DND-41 (cell line): Measurements from ENCODE around the gene THUMPD2.

Experiments used
- ATAC-seq: fragments of 200-7000 bp; cut with Tn5 transposase; 3 replicates; pipeline ENCODE4 v1.9.1; 2021; ENCODE audit warnings: low read depth; ENCODE audit not compliant: insufficient read depth
- DNase-seq: peaks from one replicate; pipeline ENCODE4 v3.0.0-alpha.2; 2020
- H2AFZ ChIP-seq: 2 replicates; pipeline ENCODE4 v1.6.0; 2012; ENCODE audit warnings: low read depth, low read length
- H3K27ac ChIP-seq: 2 replicates; pipeline ENCODE4 v1.5.1; 2012; ENCODE audit warnings: low read length, inconsistent platforms
- H3K27me3 ChIP-seq: fragments of 200-600 bp; sonication (generic); 2 replicates; pipeline ENCODE4 v1.6.0; 2012; ENCODE audit warnings: low read length, mild to moderate bottlenecking, inconsistent platforms; ENCODE audit not compliant: insufficient read depth, poor library complexity
- H3K36me3 ChIP-seq: 2 replicates; pipeline ENCODE4 v1.5.1; 2012; ENCODE audit warnings: low read length, inconsistent platforms; ENCODE audit not compliant: insufficient read depth
- H3K4me1 ChIP-seq: 2 replicates; pipeline ENCODE4 v1.5.1; 2012; ENCODE audit warnings: mild to moderate bottlenecking, low read length; ENCODE audit not compliant: insufficient read depth
- H3K4me2 ChIP-seq: 2 replicates; pipeline ENCODE4 v1.6.0; 2012; ENCODE audit warnings: mild to moderate bottlenecking, moderate library complexity, low read length, inconsistent platforms; ENCODE audit not compliant: insufficient read depth
- H3K4me3 ChIP-seq, 2 experiments: fragments of 200-600 bp in 1 of 2; shearing (Covaris generic) in 1 of 2; 2 replicates each; pipeline ENCODE4 v1.5.1; 2012 to 2016; ENCODE audit warnings: inconsistent platforms in 2 of 2, low read length in 2 of 2, mild to moderate bottlenecking in 2 of 2, low read depth in 1 of 2, moderate library complexity in 1 of 2
- H3K79me2 ChIP-seq: 2 replicates; pipeline ENCODE4 v1.6.0; 2012; ENCODE audit warnings: low read length, inconsistent platforms; ENCODE audit not compliant: insufficient read depth
- H3K9ac ChIP-seq: 2 replicates; pipeline ENCODE4 v1.6.0; 2012; ENCODE audit warnings: low read depth, mild to moderate bottlenecking, inconsistent platforms, low read length, moderate library complexity
- H3K9me3 ChIP-seq: 2 replicates; pipeline ENCODE4 v1.5.1; 2012; ENCODE audit warnings: low read length, moderate library complexity, mild to moderate bottlenecking, inconsistent platforms; ENCODE audit not compliant: insufficient read depth, severe bottlenecking
- H4K20me1 ChIP-seq: 2 replicates; pipeline ENCODE4 v1.6.0; 2012; ENCODE audit warnings: low read length; ENCODE audit not compliant: insufficient read depth
- EZH2 ChIP-seq: IDR thresholded peaks from 3 replicates; pipeline ENCODE4 v1.6.1; 2012; ENCODE audit warnings: borderline replicate concordance, low read depth, mild to moderate bottlenecking, moderate library complexity, low read length, inconsistent platforms; ENCODE audit not compliant: severe bottlenecking
- TF ChIP-seq, protein P1 (sequence below): IDR thresholded peaks from 2 replicates; pipeline ENCODE4 v1.5.1; 2012; ENCODE audit warnings: borderline replicate concordance, low read length, moderate library complexity, mild to moderate bottlenecking; ENCODE audit not compliant: poor library complexity, severe bottlenecking; ENCODE audit errors: extremely low read depth

THUMPD2 gene

DNA sequence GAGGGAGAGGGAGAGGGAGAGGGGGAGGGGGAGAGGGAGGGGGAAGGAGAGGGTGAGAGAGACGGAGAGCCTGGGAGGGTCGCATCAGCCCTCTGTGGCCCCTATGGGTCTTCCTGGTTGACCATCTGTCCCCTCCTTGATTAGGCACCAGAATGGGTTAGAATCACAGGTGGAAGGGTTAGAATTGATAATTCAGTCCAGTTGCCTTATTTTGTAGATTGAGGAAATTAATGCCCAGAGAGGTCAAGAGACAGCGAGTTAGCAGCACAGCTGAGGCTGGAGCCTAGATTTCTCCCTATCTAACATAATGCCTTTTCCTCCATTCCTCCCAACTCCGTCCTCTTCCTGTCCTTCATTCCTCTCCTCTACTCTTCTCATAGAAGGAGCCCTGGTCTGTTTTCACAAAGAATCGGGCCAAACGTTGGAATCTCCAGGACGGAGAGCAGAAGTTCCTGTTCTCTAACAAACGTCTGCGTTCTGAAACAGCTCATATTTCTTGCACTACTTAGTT, 338 bp upstream of the THUMPD2 start:
- TF ChIP-seq, protein P1, sequence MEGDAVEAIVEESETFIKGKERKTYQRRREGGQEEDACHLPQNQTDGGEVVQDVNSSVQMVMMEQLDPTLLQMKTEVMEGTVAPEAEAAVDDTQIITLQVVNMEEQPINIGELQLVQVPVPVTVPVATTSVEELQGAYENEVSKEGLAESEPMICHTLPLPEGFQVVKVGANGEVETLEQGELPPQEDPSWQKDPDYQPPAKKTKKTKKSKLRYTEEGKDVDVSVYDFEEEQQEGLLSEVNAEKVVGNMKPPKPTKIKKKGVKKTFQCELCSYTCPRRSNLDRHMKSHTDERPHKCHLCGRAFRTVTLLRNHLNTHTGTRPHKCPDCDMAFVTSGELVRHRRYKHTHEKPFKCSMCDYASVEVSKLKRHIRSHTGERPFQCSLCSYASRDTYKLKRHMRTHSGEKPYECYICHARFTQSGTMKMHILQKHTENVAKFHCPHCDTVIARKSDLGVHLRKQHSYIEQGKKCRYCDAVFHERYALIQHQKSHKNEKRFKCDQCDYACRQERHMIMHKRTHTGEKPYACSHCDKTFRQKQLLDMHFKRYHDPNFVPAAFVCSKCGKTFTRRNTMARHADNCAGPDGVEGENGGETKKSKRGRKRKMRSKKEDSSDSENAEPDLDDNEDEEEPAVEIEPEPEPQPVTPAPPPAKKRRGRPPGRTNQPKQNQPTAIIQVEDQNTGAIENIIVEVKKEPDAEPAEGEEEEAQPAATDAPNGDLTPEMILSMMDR, result no peak
- TF ChIP-seq EZH2, result no peak
- peak overlapping the region; percentile 77; the same call in 1 of the 2 replicates for H3K9ac ChIP-seq
- ATAC-seq (no peak), DNase-seq (no peak)
- H3K4me1 ChIP-seq, result peaks cover 37% of the 10 kb centered on the region
- no peaks in the 10 kb centered on the region for H3K36me3 ChIP-seq
- peak overlapping the region; percentile 41 to 58; a peak in 3 of 4 replicates for H3K4me3 ChIP-seq
- H3K27ac ChIP-seq, result peak overlapping the region; percentile 81
- H2AFZ ChIP-seq, result peak overlapping the region; percentile 77
- H3K4me2 ChIP-seq, result peak overlapping the region; percentile 76
- H3K27me3 ChIP-seq, result no peaks in the 10 kb centered on the region
- H3K9me3 ChIP-seq, result no peaks in the 10 kb centered on the region
- H4K20me1 ChIP-seq, result 0 out of 2 replicates have a peak, but pooled peaks cover 3% of the 10 kb centered on the region
- peaks cover 46% of the 10 kb centered on the region for H3K79me2 ChIP-seq

DNA sequence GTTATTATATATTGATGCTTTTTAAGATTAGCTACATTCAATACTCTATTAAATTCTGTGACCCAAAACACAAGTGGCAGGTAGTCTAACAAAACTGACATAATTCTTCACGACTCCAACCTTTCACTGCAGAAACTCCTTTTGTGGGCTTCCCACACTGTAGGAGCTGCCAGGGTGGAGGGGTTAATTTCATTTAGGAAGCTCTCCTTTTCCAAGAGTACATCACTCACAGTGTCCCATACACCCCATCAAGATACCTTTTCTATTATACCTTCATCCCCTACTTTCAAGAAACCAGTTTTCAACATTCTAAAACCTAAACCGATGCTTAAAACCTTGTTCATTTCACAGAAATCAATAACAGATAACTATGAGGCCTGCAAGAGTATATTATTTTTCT, 825 bp downstream of the THUMPD2 start:
- Histone ChIP-seq H3K79me2 (peaks cover 56% of the 10 kb centered on the region), H3K9me3 (no peaks in the 10 kb centered on the region), H4K20me1 (0 out of 2 replicates have a peak, but pooled peaks cover 3% of the 10 kb centered on the region), H3K27me3 (no peaks in the 10 kb centered on the region), H3K4me3 (peak overlapping the region; percentile 41 to 58), H3K36me3 (no peaks in the 10 kb centered on the region), H3K4me2 (peak overlapping the region; percentile 76), H2AFZ (peak overlapping the region; percentile 77), H3K27ac (peak overlapping the region; percentile 81), H3K4me1 (peaks cover 37% of the 10 kb centered on the region), H3K9ac (peak overlapping the region; percentile 77)
- DNase-seq (no peak), ATAC-seq (0 out of 3 replicates have a peak, but pooled peaks have one; percentile 20)
- TF ChIP-seq, protein P1, result no peak
- TF ChIP-seq EZH2, result no peak

DNA sequence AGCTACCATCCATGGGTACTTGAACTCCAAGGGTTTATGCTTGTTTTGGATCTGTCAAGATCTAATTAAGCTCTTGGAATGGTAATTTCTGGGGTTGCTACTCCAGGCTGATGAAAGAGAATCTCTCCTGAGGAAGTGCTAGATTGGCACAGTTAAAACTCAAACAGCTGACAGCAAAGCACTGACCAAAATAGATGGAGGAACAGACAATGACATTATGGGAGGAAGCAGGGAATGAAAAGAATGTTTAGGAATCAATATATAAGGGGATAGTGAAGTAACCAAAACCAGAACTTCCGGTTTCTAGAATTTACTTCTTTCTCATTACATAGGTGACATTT, 6.3 kb downstream of the THUMPD2 start:
- Histone ChIP-seq H3K4me1 (peaks cover 24% of the 10 kb centered on the region), H3K4me2 (no peak overlapping the region), H3K9ac (no peak overlapping the region), H3K27me3 (no peaks in the 10 kb centered on the region), H4K20me1 (0 out of 2 replicates have a peak, but pooled peaks cover 3% of the 10 kb centered on the region), H2AFZ (no peak overlapping the region), H3K4me3 (no peak overlapping the region), H3K27ac (no peak overlapping the region), H3K36me3 (peaks cover 23% of the 10 kb centered on the region), H3K9me3 (no peaks in the 10 kb centered on the region), H3K79me2 (peaks cover 73% of the 10 kb centered on the region)
- ATAC-seq (no peak), DNase-seq (no peak)
- TF ChIP-seq EZH2, result no peak
- TF ChIP-seq, protein P1, result no peak
